Neural progenitor cell (in vitro differentiated cells): Measurements from ENCODE around the gene C1orf185. TPM values are rescaled to one million over a fixed set of nuclear protein-coding genes. Genes with fewer than 3 reads are reported as not detected.

ENCODE experiments used
- DNase-seq: peaks from one replicate; pipeline ENCODE4 v3.0.0-alpha.2; 2016; ENCODE audit warnings: low spot score
- H2AFZ ChIP-seq: fragments of 200-600 bp; sonication (generic); replicated peaks from 2 replicates; pipeline ENCODE4 v1.6.1; 2016; ENCODE audit warnings: antibody characterized with exemption
- H3F3A ChIP-seq: fragments of 200-600 bp; sonication (generic); 2 replicates; pipeline ENCODE4 v1.6.1; 2016; ENCODE audit warnings: antibody characterized with exemption, low read depth
- H3K27ac ChIP-seq: fragments of 200-600 bp; sonication (generic); 2 replicates; pipeline ENCODE4 v1.5.1; 2016; ENCODE audit warnings: mild to moderate bottlenecking
- H3K27me3 ChIP-seq: fragments of 200-600 bp; sonication (generic); 2 replicates; pipeline ENCODE4 v1.6.1; 2016; ENCODE audit warnings: mild to moderate bottlenecking, moderate library complexity
- H3K36me3 ChIP-seq: fragments of 200-600 bp; sonication (generic); 2 replicates; pipeline ENCODE4 v1.5.1; 2016
- H3K4me1 ChIP-seq: fragments of 200-600 bp; sonication (generic); 2 replicates; pipeline ENCODE4 v1.6.1; 2016; ENCODE audit warnings: mixed run types
- H3K4me2 ChIP-seq: fragments of 200-600 bp; sonication (generic); 2 replicates; pipeline ENCODE4 v1.6.1; 2016
- H3K4me3 ChIP-seq: fragments of 200-600 bp; sonication (generic); 2 replicates; pipeline ENCODE4 v1.5.1; 2016
- H3K79me2 ChIP-seq: fragments of 200-600 bp; sonication (generic); 2 replicates; pipeline ENCODE4 v1.6.1; 2016; ENCODE audit warnings: low read depth
- H3K9ac ChIP-seq: fragments of 200-600 bp; sonication (generic); 2 replicates; pipeline ENCODE4 v1.6.1; 2016
- H3K9me3 ChIP-seq: fragments of 200-600 bp; sonication (generic); 2 replicates; pipeline ENCODE4 v1.5.1; 2016; ENCODE audit warnings: low read depth
- H4K20me1 ChIP-seq: fragments of 200-600 bp; sonication (generic); 2 replicates; pipeline ENCODE4 v1.6.1; 2016; ENCODE audit warnings: low read depth
- H3K27ac Mint-ChIP-seq: 3 replicates; pipeline ENCODE4 v1.8.0; 2021; ENCODE audit warnings: mixed read lengths
- H3K27me3 Mint-ChIP-seq: 2 replicates; pipeline ENCODE4 v1.8.0; 2022; ENCODE audit warnings: low read depth, mild to moderate bottlenecking, inconsistent platforms, moderate library complexity, mixed read lengths; ENCODE audit not compliant: insufficient read depth
- H3K36me3 Mint-ChIP-seq: 3 replicates; pipeline ENCODE4 v1.8.0; 2021; ENCODE audit warnings: mixed read lengths
- H3K4me1 Mint-ChIP-seq: 3 replicates; pipeline ENCODE4 v1.8.0; 2021; ENCODE audit warnings: mixed read lengths
- H3K4me3 Mint-ChIP-seq: 3 replicates; pipeline ENCODE4 v1.8.0; 2021; ENCODE audit warnings: mild to moderate bottlenecking, moderate library complexity, mixed read lengths
- H3K9me3 Mint-ChIP-seq: 3 replicates; pipeline ENCODE4 v1.8.0; 2020; ENCODE audit warnings: mixed read lengths
- EZH2 ChIP-seq: fragments of 200-600 bp; sonication (generic); IDR thresholded peaks from 2 replicates; pipeline ENCODE4 v1.6.1; 2017; ENCODE audit warnings: antibody characterized with exemption, mild to moderate bottlenecking, moderate library complexity
- EZH2phosphoT487 ChIP-seq: fragments of 200-600 bp; sonication (generic); IDR thresholded peaks from 2 replicates; pipeline ENCODE4 v1.6.1; 2017; ENCODE audit warnings: antibody characterized with exemption
- total RNA-seq: library from RNA; depleted of rRNA; stranded (reverse); fragments of >200 nt; gene quantifications from 2 replicates; pipeline ENCODE4 v1.2.3, GENCODE V29; 2015; ENCODE audit warnings: low replicate concordance
- TF ChIP-seq, protein P1 (sequence below): fragments of 200-600 bp; sonication (generic); IDR thresholded peaks from 2 replicates; pipeline ENCODE4 v1.5.1; 2017; ENCODE audit warnings: antibody characterized with exemption, mild to moderate bottlenecking

C1orf185 gene
- total RNA-seq, 1 donor from 2014 or later, result not detected

GRCh38 chr1:51073456-51073855 is 28.6 kb upstream of the C1orf185 start:
- DNase-seq, result no peak
- no peaks in the 10 kb centered on the region for H3K27me3 Mint-ChIP-seq
- no peaks in the 10 kb centered on the region for H3K9me3 Mint-ChIP-seq
- H2AFZ ChIP-seq, result no peak overlapping the region
- H3K4me3 Mint-ChIP-seq, result no peak overlapping the region
- no peaks in the 10 kb centered on the region for H3K9me3 ChIP-seq
- H3K4me1 ChIP-seq, result no peaks in the 10 kb centered on the region
- TF ChIP-seq EZH2, result no peak
- TF ChIP-seq EZH2phosphoT487, result no peak
- TF ChIP-seq, protein P1, sequence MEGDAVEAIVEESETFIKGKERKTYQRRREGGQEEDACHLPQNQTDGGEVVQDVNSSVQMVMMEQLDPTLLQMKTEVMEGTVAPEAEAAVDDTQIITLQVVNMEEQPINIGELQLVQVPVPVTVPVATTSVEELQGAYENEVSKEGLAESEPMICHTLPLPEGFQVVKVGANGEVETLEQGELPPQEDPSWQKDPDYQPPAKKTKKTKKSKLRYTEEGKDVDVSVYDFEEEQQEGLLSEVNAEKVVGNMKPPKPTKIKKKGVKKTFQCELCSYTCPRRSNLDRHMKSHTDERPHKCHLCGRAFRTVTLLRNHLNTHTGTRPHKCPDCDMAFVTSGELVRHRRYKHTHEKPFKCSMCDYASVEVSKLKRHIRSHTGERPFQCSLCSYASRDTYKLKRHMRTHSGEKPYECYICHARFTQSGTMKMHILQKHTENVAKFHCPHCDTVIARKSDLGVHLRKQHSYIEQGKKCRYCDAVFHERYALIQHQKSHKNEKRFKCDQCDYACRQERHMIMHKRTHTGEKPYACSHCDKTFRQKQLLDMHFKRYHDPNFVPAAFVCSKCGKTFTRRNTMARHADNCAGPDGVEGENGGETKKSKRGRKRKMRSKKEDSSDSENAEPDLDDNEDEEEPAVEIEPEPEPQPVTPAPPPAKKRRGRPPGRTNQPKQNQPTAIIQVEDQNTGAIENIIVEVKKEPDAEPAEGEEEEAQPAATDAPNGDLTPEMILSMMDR, result no peak
- no peaks in the 10 kb centered on the region for H3K36me3 Mint-ChIP-seq
- no peak overlapping the region for H3K4me2 ChIP-seq
- H3F3A ChIP-seq, result no peaks in the 10 kb centered on the region
- no peak overlapping the region for H3K27ac ChIP-seq
- no peak overlapping the region for H3K4me3 ChIP-seq
- H3K27me3 ChIP-seq, result no peaks in the 10 kb centered on the region
- no peak overlapping the region for H3K27ac Mint-ChIP-seq
- no peaks in the 10 kb centered on the region for H4K20me1 ChIP-seq
- no peaks in the 10 kb centered on the region for H3K4me1 Mint-ChIP-seq
- no peaks in the 10 kb centered on the region for H3K36me3 ChIP-seq
- no peaks in the 10 kb centered on the region for H3K79me2 ChIP-seq
- H3K9ac ChIP-seq, result no peak overlapping the region

DNA sequence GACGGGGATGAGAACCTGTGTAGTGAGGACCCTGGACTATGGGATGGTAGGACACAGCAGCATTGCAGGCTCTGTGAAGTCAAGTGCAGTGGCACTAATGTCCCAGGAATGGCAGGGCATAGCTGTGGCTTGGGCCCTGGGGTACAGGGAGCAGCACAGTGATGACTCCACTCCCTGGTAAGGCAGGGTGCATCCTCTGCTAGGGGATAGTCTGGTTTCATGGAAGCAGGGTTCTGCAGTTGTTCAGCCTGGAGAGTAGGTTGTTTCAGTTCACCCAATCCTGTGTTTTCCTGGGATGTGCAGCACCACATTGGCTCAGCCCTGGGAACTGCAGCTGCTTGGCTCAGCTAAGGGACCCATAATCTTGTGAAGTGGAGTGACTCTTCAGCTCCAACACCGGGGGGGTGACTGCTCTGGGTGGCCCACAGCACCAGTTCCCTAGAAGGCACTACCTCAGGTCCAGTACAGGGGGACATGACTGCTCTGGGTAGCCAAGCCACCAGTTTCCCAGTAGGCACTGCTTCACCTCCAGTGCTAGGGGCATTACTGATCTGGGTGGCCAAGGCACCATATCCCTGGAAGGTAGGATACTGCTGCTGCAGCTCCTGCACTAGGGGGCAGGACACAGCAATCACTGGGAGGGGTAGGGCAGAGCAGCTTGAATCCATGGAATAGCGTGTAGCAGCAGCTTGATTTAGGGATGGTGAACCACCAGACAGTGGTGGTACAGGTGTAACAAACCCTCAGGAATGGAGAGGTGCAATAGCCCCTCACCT is 15.3 kb upstream of the C1orf185 start:
- Mint-ChIP-seq H3K9me3 (peaks cover 2% of the 10 kb centered on the region), H3K36me3 (no peaks in the 10 kb centered on the region), H3K27me3 (no peaks in the 10 kb centered on the region), H3K27ac (no peak overlapping the region), H3K4me1 (no peaks in the 10 kb centered on the region), H3K4me3 (no peak overlapping the region)
- Histone ChIP-seq H3K4me1 (no peaks in the 10 kb centered on the region), H3K36me3 (no peaks in the 10 kb centered on the region), H3K27me3 (no peaks in the 10 kb centered on the region), H3K79me2 (no peaks in the 10 kb centered on the region), H3K9ac (no peak overlapping the region), H3K4me3 (no peak overlapping the region), H4K20me1 (no peaks in the 10 kb centered on the region), H3K9me3 (no peaks in the 10 kb centered on the region), H3K4me2 (no peak overlapping the region), H2AFZ (no peak overlapping the region), H3F3A (no peaks in the 10 kb centered on the region), H3K27ac (no peak overlapping the region)
- DNase-seq, result no peak
- TF ChIP-seq EZH2phosphoT487, result no peak
- TF ChIP-seq, protein P1, result no peak
- no peak for TF ChIP-seq EZH2

DNA sequence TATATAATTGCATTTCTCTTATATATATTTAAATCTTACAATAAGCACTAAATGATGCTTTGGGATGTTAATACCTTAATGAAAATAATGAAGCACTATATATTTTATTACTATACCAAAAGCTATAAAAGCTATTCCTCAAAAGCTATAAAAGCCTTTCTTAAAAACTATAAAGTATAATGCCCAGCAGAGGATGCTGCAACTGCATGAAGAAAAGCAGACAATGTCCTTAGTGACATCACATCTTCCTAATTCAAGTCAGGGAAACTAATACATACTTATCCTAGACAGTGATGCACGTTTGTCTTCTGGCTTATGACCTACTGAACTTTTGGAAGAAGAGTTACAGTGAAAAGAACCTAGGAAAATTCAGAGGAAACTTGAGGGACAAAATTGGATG is 13.6 kb upstream of the C1orf185 start:
- Mint-ChIP-seq H3K4me1 (no peaks in the 10 kb centered on the region), H3K9me3 (peaks cover 2% of the 10 kb centered on the region), H3K27me3 (no peaks in the 10 kb centered on the region), H3K36me3 (no peaks in the 10 kb centered on the region), H3K4me3 (no peak overlapping the region), H3K27ac (no peak overlapping the region)
- H3K79me2 ChIP-seq, result no peaks in the 10 kb centered on the region
- no peak overlapping the region for H2AFZ ChIP-seq
- H3F3A ChIP-seq, result no peaks in the 10 kb centered on the region
- H3K9me3 ChIP-seq, result no peaks in the 10 kb centered on the region
- no peak overlapping the region for H3K9ac ChIP-seq
- H3K27me3 ChIP-seq, result no peaks in the 10 kb centered on the region
- H3K4me3 ChIP-seq, result no peak overlapping the region
- DNase-seq, result no peak
- H3K4me2 ChIP-seq, result no peak overlapping the region
- no peak overlapping the region for H3K27ac ChIP-seq
- no peaks in the 10 kb centered on the region for H3K36me3 ChIP-seq
- H3K4me1 ChIP-seq, result no peaks in the 10 kb centered on the region
- H4K20me1 ChIP-seq, result no peaks in the 10 kb centered on the region
- TF ChIP-seq EZH2 (no peak), EZH2phosphoT487 (no peak)
- TF ChIP-seq, protein P1, result no peak
